NCI-H1694 treated with DMSO at 0.1 percent for 48 hours (cell line): Measurements from ENCODE around the gene ABCA13.

Experiments used
- DNase-seq: peaks from one replicate; lab custom pipeline; 2025; lab: John Stamatoyannopoulos, UW

ABCA13 gene

DNA sequence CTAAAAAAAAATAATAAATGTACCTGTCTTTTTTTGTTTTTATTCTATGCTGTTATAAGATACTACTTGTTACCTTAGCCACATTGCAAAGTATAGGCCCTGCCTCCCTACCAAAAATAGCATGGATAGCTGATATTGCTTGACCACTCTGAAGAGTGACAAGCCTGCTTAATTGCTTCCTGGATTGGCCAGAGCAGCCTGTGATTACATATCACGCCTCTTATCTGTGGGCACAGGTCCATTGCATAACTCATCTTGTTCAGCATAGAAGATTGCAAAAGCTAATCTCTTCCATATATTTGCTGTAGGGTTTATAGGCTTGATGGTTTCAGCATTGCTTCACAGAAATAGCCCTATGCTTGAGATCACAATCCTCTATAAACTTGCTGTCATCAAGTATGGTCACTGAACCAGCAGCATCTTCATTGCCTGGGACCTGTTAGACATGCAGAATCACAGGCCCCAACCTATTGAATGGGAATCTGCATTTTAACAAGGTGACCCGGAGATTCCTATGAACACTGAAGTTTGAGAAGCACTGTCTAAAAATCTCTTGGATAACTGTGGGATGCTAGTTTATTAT lies 472.3 kb downstream of the ABCA13 start:
- no peak for DNase-seq

DNA sequence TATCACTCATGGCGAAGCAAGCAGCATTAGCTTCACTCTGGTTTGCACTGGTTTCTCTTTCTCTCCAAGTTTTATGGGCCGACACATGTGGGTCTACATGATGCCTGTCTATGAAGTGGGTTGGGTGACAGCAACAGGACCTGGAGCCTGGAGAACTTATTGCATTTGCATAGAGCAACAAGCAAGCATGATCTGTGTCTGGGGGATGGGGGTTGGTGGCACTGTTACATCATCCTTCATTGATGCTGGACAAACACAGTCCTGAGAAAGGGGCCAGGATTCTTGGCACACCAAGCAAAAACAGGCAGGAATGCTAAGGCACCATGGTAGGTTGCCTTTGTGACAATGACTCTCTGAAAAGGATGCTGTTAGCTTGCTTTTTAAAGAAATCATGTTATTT lies 486.9 kb downstream of the ABCA13 start:
- DNase-seq, result no peak

DNA sequence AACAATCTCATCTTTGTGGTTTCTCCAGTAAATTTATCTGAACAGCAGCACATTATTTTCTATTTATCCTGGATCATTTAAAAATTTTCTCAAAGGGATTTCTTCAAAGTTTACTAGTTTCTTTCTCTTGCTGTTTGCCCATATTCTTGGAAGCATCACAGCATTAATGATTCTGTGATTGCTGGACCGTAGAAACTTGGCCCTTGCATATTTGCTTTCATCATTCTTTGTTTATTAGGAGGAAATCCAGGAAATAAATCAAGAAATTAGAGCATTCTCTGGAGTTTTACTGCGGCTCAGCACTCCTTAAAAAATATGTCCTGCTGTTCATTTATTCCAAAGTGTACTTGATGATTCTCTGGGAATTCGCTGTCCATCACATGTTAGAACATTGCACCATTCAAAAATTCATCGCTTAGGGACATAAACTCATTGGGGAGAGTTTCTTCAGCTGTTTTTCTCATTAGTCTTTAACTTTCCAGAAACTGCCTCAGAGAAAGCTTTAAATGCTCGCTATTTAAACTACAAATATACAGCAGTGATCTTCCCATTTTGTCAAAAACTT lies 489.1 kb downstream of the ABCA13 start:
- DNase-seq, result no peak

DNA sequence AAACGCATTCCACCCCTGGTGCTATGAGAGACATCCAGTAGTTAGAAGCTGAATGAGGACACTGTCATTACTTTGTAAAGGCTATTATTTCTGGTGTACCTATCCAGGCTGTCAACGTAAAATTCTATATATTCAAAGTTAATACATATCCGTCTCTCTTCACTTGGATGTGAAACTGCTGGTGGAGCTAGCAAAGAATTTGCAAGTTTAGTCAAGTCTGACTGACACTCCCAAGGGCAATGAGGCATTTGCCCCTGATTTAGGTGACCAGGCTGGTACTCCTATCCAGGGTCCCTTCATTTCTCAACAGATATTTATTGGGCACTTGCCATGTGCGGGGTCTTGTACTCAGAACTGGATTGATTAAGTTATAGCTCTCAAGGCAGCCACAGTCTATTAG lies 493.0 kb downstream of the ABCA13 start:
- no peak for DNase-seq

DNA sequence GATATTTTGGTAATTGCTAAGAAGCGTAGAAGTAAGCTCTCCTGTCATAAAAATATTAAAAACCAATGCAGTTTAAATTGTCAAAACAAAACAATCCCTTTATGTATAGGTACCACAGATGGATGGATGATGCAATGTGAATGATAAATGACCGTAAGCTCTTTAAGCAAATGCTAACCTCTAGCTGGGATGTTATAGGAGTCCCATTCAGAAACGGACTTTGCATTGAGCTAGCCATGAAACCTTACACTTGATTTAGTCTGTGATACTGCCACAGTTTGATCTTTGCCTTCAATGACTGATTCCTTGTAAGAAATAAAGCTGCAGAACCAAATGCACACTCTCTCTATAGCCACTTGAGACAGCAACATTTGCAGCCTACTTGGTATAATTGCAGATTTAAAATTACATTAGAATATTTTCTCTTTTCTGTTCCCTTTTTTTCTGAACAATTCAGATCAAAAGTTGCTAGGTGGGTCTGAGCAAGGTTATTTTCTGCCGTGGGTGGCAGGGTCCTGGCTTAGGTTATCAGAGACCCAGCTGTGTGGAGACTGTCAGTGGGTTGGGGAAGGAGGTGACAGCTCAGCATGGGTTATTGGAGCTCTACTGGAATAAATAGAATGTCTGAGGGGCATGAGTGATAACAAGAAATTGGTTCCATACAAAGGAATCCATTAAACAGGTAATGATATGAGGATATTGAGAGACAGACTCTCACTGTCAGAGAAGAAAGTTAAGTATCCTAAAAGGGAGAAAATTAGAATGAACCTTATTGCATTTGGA lies 494.3 kb downstream of the ABCA13 start:
- DNase-seq, result no peak

DNA sequence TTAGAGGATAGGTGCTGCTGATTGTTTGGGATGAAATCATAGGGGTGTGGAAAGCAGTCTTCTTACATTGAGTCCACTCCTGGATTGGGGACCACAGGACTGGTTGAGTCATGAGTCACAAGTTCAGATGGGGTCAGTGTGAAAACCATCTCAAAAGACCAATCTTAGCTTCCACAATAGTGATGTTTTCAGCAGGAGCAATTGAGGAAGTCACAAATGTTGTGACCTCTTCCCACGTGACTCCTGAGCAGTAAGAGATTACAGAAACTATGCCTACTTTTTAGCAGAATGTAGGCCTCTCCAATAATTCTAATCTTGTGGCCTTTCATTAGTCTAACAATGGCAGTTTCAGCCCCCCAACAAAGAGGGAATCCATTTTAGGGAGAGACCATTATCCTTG lies 496.1 kb downstream of the ABCA13 start:
- DNase-seq, result no peak

DNA sequence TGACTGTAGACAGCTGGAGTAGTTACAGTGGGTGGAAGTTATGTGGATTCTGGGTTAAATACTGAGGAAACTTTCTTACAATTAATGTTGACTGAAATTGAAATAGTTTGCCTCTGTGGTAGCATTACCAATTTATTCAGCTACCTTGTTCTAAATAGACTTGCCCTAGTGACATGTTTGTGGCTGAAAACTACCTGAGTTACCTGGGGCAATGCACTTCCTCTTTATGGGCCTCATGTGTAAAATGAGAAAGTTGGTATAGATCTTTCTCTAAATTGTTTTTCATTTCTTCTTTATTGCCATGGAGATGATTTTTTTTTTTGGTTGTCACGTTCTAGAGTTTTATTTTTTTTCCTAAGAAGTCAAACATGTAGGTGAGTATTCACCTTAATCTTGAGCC lies 500.4 kb downstream of the ABCA13 start:
- no peak for DNase-seq

DNA sequence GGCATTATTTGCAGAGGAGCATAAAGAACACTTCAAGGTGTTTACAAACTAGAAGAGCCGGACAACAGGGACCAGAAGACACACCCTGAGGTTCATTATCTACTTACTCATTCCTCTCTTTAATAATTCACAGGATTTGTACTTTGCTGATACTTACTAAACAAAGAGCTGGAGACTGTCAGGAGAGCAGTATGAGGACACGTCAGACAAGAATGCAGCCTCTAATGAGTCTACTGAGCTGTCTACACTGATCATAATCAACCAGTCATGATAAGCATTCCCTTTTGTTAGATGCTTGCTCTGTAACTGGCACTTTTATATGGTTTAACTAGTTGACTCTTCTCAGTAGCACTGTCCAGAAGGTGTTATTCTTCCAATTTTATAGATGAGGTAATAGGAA lies 509.7 kb downstream of the ABCA13 start:
- DNase-seq, result no peak

DNA sequence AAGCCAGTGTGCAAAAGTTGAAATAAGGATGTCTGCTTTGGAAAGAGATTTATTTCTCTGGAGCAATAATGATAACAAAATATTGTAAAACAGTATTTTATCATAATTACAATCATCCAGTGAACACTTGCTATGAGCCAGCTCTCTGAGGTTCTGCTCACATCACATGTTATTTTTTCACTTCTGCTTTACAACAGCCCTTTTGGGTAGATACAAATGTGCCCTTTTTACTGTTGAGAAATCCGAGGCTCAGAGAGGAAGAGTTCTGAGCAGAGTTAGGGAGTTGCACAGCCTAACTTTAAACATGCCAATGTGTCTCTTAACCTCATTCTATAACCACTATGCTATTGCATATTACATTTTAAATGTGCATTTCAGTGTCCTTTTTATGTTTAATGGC lies 520.5 kb downstream of the ABCA13 start:
- DNase-seq, result no peak
